HL-60 (cell line): ENCODE data around the gene CEP135.

Experiments used
- CTCF ChIP-seq: IDR thresholded peaks from one replicate; pipeline ENCODE4 v1.5.1; 2011; ENCODE audit warnings: low read length, control low read depth, inconsistent platforms; ENCODE audit not compliant: insufficient read depth
- POLR2AphosphoS5 ChIP-seq: IDR thresholded peaks from 2 replicates; pipeline ENCODE4 v1.6.1; 2012; ENCODE audit warnings: low read depth
- REST ChIP-seq: IDR thresholded peaks from 2 replicates; pipeline ENCODE4 v1.6.1; 2012; ENCODE audit warnings: low read depth; ENCODE audit not compliant: insufficient replicate concordance

DNA sequence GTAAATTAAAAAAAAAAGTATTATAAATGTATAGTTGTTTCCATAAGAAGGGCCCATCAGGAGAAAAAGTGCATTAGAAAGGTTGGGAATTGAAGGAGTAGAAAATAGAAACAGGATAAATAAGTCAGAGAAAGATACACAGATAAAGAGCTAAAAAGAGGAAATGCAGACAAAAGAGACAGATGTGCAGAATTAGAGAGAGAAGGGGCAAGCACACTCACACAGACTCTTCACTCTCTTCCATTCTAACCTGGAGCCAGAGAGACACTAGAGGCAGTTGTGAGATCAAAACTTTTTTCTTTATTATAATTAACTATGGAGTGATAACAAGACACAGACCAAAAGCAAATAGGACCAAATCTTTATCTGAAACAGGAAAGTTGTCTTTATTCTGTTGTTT lies 134.1 kb downstream of the CEP135 start:
- TF ChIP-seq POLR2AphosphoS5 (no peak), CTCF (no peak), REST (no peak)
